22Rv1 (cell line): ENCODE data around the gene DIP2C.

Experiments used
- ZFX ChIP-seq: fragments of 450-650 bp; IDR thresholded peaks from 2 replicates; pipeline ENCODE4 v1.6.1; 2017; ENCODE audit warnings: antibody characterized with exemption, borderline replicate concordance
- TF ChIP-seq, protein P1 (sequence below): fragments of 450-650 bp; IDR thresholded peaks from 2 replicates; pipeline ENCODE4 v1.5.1; 2017; ENCODE audit warnings: mild to moderate bottlenecking

DNA sequence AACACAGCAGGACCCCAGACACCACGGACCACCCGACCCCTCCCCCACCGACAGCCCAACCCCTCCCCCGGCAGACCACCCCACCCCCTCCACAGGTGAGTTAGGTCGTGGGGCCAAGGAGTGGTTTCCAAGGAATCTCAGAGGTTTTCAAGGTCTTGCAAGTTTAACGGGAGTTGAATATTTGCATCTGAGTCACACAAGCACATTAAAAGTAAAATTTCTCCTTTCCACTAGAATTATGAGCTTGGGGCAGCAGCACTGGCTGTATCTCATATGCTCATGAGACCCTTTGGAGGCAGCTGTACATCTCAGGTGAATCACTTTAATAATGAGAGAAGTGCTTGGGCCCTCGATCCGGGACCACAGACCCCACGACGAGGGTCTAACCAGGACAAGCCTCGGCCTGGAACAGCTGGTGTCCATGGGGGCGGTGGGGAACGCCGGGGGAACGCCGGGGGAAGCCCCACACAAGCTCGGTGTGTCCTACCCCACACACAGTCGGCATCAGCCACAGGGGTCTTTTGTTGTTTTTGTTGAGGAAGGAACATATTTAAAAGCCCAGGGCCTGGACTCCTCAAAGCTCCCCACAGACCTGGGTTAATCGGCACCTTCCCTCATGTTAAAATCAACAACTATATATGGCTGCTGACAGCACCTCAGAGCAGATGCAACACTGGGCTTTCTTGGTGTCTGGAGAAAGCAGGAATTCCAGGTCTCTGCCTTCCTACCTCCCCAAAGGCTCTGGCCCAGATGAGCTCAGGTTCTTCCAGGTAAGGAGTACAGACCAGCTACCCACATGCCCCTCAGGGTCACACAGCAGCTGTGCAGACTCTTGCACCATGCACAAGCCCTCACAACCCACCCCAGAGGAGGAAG is 130.3 kb downstream of the DIP2C start:
- TF ChIP-seq, protein P1, sequence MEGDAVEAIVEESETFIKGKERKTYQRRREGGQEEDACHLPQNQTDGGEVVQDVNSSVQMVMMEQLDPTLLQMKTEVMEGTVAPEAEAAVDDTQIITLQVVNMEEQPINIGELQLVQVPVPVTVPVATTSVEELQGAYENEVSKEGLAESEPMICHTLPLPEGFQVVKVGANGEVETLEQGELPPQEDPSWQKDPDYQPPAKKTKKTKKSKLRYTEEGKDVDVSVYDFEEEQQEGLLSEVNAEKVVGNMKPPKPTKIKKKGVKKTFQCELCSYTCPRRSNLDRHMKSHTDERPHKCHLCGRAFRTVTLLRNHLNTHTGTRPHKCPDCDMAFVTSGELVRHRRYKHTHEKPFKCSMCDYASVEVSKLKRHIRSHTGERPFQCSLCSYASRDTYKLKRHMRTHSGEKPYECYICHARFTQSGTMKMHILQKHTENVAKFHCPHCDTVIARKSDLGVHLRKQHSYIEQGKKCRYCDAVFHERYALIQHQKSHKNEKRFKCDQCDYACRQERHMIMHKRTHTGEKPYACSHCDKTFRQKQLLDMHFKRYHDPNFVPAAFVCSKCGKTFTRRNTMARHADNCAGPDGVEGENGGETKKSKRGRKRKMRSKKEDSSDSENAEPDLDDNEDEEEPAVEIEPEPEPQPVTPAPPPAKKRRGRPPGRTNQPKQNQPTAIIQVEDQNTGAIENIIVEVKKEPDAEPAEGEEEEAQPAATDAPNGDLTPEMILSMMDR: no peak
- no peak for TF ChIP-seq ZFX
